ENCODE measurements around the gene ATP2C2. TPM values are rescaled to one million over a fixed set of nuclear protein-coding genes. Genes with fewer than 3 reads are reported as not detected.

Gene ATP2C2
- total RNA-seq, 2 donors from 2014 or later: 2.0 to 2.6 TPM

- no peak overlapping the region for H3K27ac Mint-ChIP-seq
- DNase-seq: no peak
- 67 to 86% methylated on average over 1 to 10 of the region's 10 CpGs for WGBS, 2 experiments (ENCODE audit: insufficient coverage in 1 of 2, insufficient read length in 1 of 2)
- no peaks in the 10 kb centered on the region for H3K9me3 Mint-ChIP-seq
- no peaks in the 10 kb centered on the region for H3K36me3 Mint-ChIP-seq (ENCODE audit: low read depth)
- Histone ChIP-seq H3K27ac (ENCODE audit: low read depth, low read length) (no peak overlapping the region), H3K36me3 (ENCODE audit: control insufficient read depth, insufficient read depth, low read length) (no peaks in the 10 kb centered on the region), H3K4me3 (ENCODE audit: low read length) (no peak overlapping the region), H3K9me3 (ENCODE audit: control insufficient read depth, low read length) (no peaks in the 10 kb centered on the region), H3K27me3 (ENCODE audit: control insufficient read depth, insufficient read depth, low read length, poor library complexity, severe bottlenecking) (peaks cover 20% of the 10 kb centered on the region), H3K9ac (ENCODE audit: extremely low read depth, low read length, poor library complexity, severe bottlenecking) (no peak overlapping the region), H3K4me1 (ENCODE audit: control insufficient read depth, insufficient read depth, low read length) (no peaks in the 10 kb centered on the region)
- H3K4me3 Mint-ChIP-seq: no peak overlapping the region
- H3K27me3 Mint-ChIP-seq (ENCODE audit: insufficient read depth): no peaks in the 10 kb centered on the region
- no peak for TF ChIP-seq CTCF (conservative IDR thresholded peaks at IDR 0.05)
- no peaks in the 10 kb centered on the region for H3K4me1 Mint-ChIP-seq
Measured at GRCh38 chr16:84408314-84408690, 40.0 kb downstream of the ATP2C2 start.

GRCh38 chr16:84408856-84409255 lies 40.5 kb downstream of the ATP2C2 start:
- Mint-ChIP-seq H3K27me3 (ENCODE audit: insufficient read depth) (no peaks in the 10 kb centered on the region), H3K9me3 (no peaks in the 10 kb centered on the region), H3K27ac (no peak overlapping the region), H3K4me1 (no peaks in the 10 kb centered on the region), H3K4me3 (no peak overlapping the region), H3K36me3 (ENCODE audit: low read depth) (no peaks in the 10 kb centered on the region)
- WGBS, 2 experiments (ENCODE audit: insufficient coverage in 1 of 2, insufficient read length in 1 of 2): 97 to 100% methylated on average over 1 to 2 of the region's 2 CpGs
- H3K4me3 ChIP-seq (ENCODE audit: low read length): no peak overlapping the region
- H3K27me3 ChIP-seq (ENCODE audit: control insufficient read depth, insufficient read depth, low read length, poor library complexity, severe bottlenecking): peaks cover 20% of the 10 kb centered on the region
- H3K9ac ChIP-seq (ENCODE audit: extremely low read depth, low read length, poor library complexity, severe bottlenecking): no peak overlapping the region
- H3K27ac ChIP-seq (ENCODE audit: low read depth, low read length): no peak overlapping the region
- no peak for DNase-seq
- no peaks in the 10 kb centered on the region for H3K9me3 ChIP-seq (ENCODE audit: control insufficient read depth, low read length)
- no peak for TF ChIP-seq CTCF (conservative IDR thresholded peaks at IDR 0.05)
- no peaks in the 10 kb centered on the region for H3K4me1 ChIP-seq (ENCODE audit: control insufficient read depth, insufficient read depth, low read length)
- no peaks in the 10 kb centered on the region for H3K36me3 ChIP-seq (ENCODE audit: control insufficient read depth, insufficient read depth, low read length)

- no peak for TF ChIP-seq CTCF (conservative IDR thresholded peaks at IDR 0.05)
- peaks cover 5% of the 10 kb centered on the region for H3K27me3 Mint-ChIP-seq (ENCODE audit: insufficient read depth)
- no peak overlapping the region for H3K4me3 ChIP-seq (ENCODE audit: low read length)
- no peaks in the 10 kb centered on the region for H3K9me3 Mint-ChIP-seq
- H3K4me1 Mint-ChIP-seq: no peaks in the 10 kb centered on the region
- 82 to 87% methylated on average over 10 to 11 of the region's 11 CpGs for WGBS, 2 experiments (ENCODE audit: insufficient coverage in 1 of 2, insufficient read length in 1 of 2)
- H3K4me1 ChIP-seq (ENCODE audit: control insufficient read depth, insufficient read depth, low read length): no peaks in the 10 kb centered on the region
- no peak overlapping the region for H3K4me3 Mint-ChIP-seq
- H3K27ac ChIP-seq (ENCODE audit: low read depth, low read length): no peak overlapping the region
- no peaks in the 10 kb centered on the region for H3K36me3 ChIP-seq (ENCODE audit: control insufficient read depth, insufficient read depth, low read length)
- H3K9me3 ChIP-seq (ENCODE audit: control insufficient read depth, low read length): no peaks in the 10 kb centered on the region
- no peaks in the 10 kb centered on the region for H3K36me3 Mint-ChIP-seq (ENCODE audit: low read depth)
- peak overlapping the region; percentile 4 for H3K27ac Mint-ChIP-seq
- DNase-seq: no peak
- H3K27me3 ChIP-seq (ENCODE audit: control insufficient read depth, insufficient read depth, low read length, poor library complexity, severe bottlenecking): peaks cover 22% of the 10 kb centered on the region
- no peak overlapping the region for H3K9ac ChIP-seq (ENCODE audit: extremely low read depth, low read length, poor library complexity, severe bottlenecking)
Measured at GRCh38 chr16:84410361-84411138, 42.2 kb downstream of the ATP2C2 start.
